Activated T-helper 1 cell treated with anti-CD3 and anti-CD28 coated beads, Interleukin-12 subunit alpha, Interleukin-12 subunit beta, Interleukin-2, Interleukin-4 antibody, amounts not matched to agents 30 ng/mL and 10 ng/mL and 1 ng/mL, durations not matched to agents 14 hours and 24 hours and 36 hours (primary cell): ENCODE data around the gene TMEM176A. TPM values are rescaled to one million over a fixed set of nuclear protein-coding genes. Genes with fewer than 3 reads are reported as not detected.

Source experiments
- DNase-seq: peaks from one replicate; pipeline ENCODE4 v3.0.0; 2021; ENCODE audit warnings: low spot score
- H3K27ac Mint-ChIP-seq: one replicate; pipeline ENCODE4 v1.8.0; 2021; ENCODE audit warnings: mild to moderate bottlenecking, mixed read lengths
- H3K27me3 Mint-ChIP-seq: one replicate; pipeline ENCODE4 v1.8.0; 2022; ENCODE audit warnings: mild to moderate bottlenecking, moderate library complexity, mixed read lengths; ENCODE audit not compliant: insufficient read depth
- H3K36me3 Mint-ChIP-seq: one replicate; pipeline ENCODE4 v1.8.0; 2021; ENCODE audit warnings: low read depth, mixed read lengths
- H3K4me1 Mint-ChIP-seq: one replicate; pipeline ENCODE4 v1.8.0; 2021; ENCODE audit warnings: low read depth, mixed read lengths
- H3K4me3 Mint-ChIP-seq: one replicate; pipeline ENCODE4 v1.8.0; 2021; ENCODE audit warnings: mild to moderate bottlenecking, moderate library complexity, mixed read lengths
- H3K9me3 Mint-ChIP-seq: one replicate; pipeline ENCODE4 v1.8.0; 2021; ENCODE audit warnings: mixed read lengths
- intact Hi-C: fragments of 100-400 bp; cut with micrococcal nuclease; formaldehyde crosslinking; loops from one replicate; pipeline ENCODE4 v1.15.1; 2024
- total RNA-seq: library from RNA; stranded (reverse); gene quantifications from 2 replicates; pipeline ENCODE4 v1.2.3, GENCODE V29; 2022

Gene TMEM176A
- total RNA-seq, 1 donor from 2014 or later, result not detected

- H3K27me3 Mint-ChIP-seq, result peaks cover 20% of the 10 kb centered on the region
- DNase-seq, result no peak
- no peaks in the 10 kb centered on the region for H3K36me3 Mint-ChIP-seq
- intact Hi-C loops, result no loop called here
- H3K27ac Mint-ChIP-seq, result no peak overlapping the region
- H3K4me1 Mint-ChIP-seq, result no peaks in the 10 kb centered on the region
- no peak overlapping the region for H3K4me3 Mint-ChIP-seq
- no peaks in the 10 kb centered on the region for H3K9me3 Mint-ChIP-seq
These were observed 48.7 kb downstream of the TMEM176A start for GRCh38 chr7:150849204-150849775.

- H3K4me1 Mint-ChIP-seq, result no peaks in the 10 kb centered on the region
- no peak overlapping the region for H3K27ac Mint-ChIP-seq
- no peak for DNase-seq
- no peaks in the 10 kb centered on the region for H3K9me3 Mint-ChIP-seq
- intact Hi-C loops, result no loop called here
- H3K4me3 Mint-ChIP-seq, result no peak overlapping the region
- H3K36me3 Mint-ChIP-seq, result no peaks in the 10 kb centered on the region
- H3K27me3 Mint-ChIP-seq, result peaks cover 19% of the 10 kb centered on the region
These were observed 49.7 kb downstream of the TMEM176A start for GRCh38 chr7:150850273-150850672.

GRCh38 chr7:150851492-150852370, 51.2 kb downstream of the TMEM176A start:
- DNase-seq, result no peak
- peaks cover 13% of the 10 kb centered on the region for H3K27me3 Mint-ChIP-seq
- H3K27ac Mint-ChIP-seq, result no peak overlapping the region
- H3K36me3 Mint-ChIP-seq, result no peaks in the 10 kb centered on the region
- no peaks in the 10 kb centered on the region for H3K9me3 Mint-ChIP-seq
- no peak overlapping the region for H3K4me3 Mint-ChIP-seq
- H3K4me1 Mint-ChIP-seq, result no peaks in the 10 kb centered on the region
- intact Hi-C loops, result no loop called here

GRCh38 chr7:150852371-150852905, 51.9 kb downstream of the TMEM176A start, which contains the start of gene AOC1:
Gene AOC1 (plus strand): TSS chr7:150852517. CDS start chr7:150856471, 3,954 bp downstream.
- no peak for DNase-seq
- Mint-ChIP-seq H3K27me3 (peaks cover 13% of the 10 kb centered on the region), H3K9me3 (no peaks in the 10 kb centered on the region), H3K27ac (no peak within 1 kb of the TSS), H3K36me3 (no peaks in the 10 kb centered on the region), H3K4me1 (no peaks in the 10 kb centered on the region), H3K4me3 (no peak within 1 kb of the TSS)
- intact Hi-C loops, result no loop called here

DNA sequence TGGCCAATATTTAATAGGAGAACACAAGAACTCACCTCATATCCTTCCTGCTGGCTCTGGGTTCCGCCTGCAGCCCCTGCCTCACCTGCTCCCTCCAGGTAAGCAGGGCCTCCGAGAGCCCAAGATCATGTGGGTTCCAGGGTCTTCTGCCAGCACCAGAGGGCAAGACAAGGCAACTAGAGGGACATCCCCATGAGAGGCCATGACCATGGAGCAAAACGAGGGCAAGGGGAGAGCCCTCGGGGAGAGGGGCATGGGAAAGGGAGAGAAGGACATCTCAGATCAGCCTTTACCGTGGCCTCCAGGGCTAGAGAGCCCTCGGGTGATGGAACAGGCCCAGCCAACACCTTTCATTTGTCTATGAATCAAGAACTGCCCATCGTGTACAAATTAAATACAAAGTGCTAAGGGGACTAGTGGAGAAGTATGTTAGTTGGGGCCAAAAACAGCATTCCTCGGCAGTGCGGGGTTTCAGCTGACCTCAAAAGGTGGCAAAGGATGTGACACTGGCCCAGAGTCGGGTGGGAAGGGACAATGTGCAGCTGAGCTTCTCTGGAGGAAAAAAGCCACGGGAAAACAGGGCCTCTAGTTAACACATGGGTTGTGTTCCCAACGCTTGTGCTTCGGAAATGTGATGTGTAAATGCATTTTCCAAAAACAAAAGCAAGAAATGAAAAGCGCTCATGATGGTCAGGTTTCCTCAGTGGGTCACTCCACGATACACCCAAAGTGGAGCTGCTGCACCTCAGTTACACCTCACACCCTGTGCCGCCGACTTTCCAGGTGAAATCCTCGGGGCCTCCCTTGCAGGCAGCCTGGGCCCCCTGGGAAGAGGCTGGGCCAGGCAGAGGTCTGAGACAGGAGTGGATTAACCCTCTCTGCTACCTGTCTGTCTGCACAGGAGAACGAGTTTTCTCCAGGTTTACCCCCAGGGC, 53.8 kb downstream of the TMEM176A start:
- no peak overlapping the region for H3K27ac Mint-ChIP-seq

More for the DNA sequence above, 53.8 kb downstream of the TMEM176A start:
- intact Hi-C loops, result no loop called here
- no peak overlapping the region for H3K4me3 Mint-ChIP-seq
- DNase-seq, result no peak
- no peaks in the 10 kb centered on the region for H3K36me3 Mint-ChIP-seq
- H3K4me1 Mint-ChIP-seq, result no peaks in the 10 kb centered on the region
- no peaks in the 10 kb centered on the region for H3K9me3 Mint-ChIP-seq
- H3K27me3 Mint-ChIP-seq, result peaks cover 10% of the 10 kb centered on the region

Other genes starting within 250 kb of the TMEM176A start
- gene GIMAP4, start 233.4 kb upstream of the TMEM176A start, total RNA-seq, result 84.2 and 87.4 TPM in 2 replicates
- 38.7 and 41.3 TPM in 2 replicates for gene GIMAP6, start 168.4 kb upstream of the TMEM176A start, total RNA-seq
- 24.7 and 29.7 TPM in 2 replicates for gene GIMAP2, start 115.1 kb upstream of the TMEM176A start, total RNA-seq
- gene GIMAP1, start 84.2 kb upstream of the TMEM176A start, total RNA-seq, result 4.6 and 4.9 TPM in 2 replicates
- gene GIMAP5, start 63.4 kb upstream of the TMEM176A start, total RNA-seq, result 53.8 and 59.7 TPM in 2 replicates
- not detected in 2 replicates for gene TMEM176B, start 405 bp upstream of the TMEM176A start, total RNA-seq
- not detected in 2 replicates for gene AOC1, start 51.7 kb downstream of the TMEM176A start, total RNA-seq
- gene KCNH2, start 177.6 kb downstream of the TMEM176A start, total RNA-seq, result 0.20 and 0.49 TPM in 2 replicates
- gene NOS3, start 190.2 kb downstream of the TMEM176A start, total RNA-seq, result 12.2 and 12.8 TPM in 2 replicates
- gene ATG9B, start 223.7 kb downstream of the TMEM176A start, total RNA-seq, result 4.7 and 6.3 TPM in 2 replicates
- 56.9 and 57.9 TPM in 2 replicates for gene ABCB8, start 227.7 kb downstream of the TMEM176A start, total RNA-seq
- gene ASIC3, start 247.8 kb downstream of the TMEM176A start, total RNA-seq, result 1.9 and 4.1 TPM in 2 replicates